Inferior parietal cortex (tissue), 1 donor: ENCODE data around the gene LRCH3.
"Not testable (repeated sequence)": the region's sequence is repeated elsewhere in the genome, so short reads cannot be mapped to it uniquely, and the experiment has no call there.

Experiments
- DNase-seq: peaks from one replicate; pipeline ENCODE4 v3.0.0-alpha.2; 2016; ENCODE audit errors: extremely low spot score

LRCH3 gene

GRCh38 chr3:197882586-197882985, 91.5 kb downstream of the LRCH3 start:
- no peak for DNase-seq

GRCh38 chr3:197883541-197883940, 92.5 kb downstream of the LRCH3 start:
- no peak for DNase-seq

GRCh38 chr3:197884330-197884729, 93.3 kb downstream of the LRCH3 start:
- DNase-seq, result not testable (repeated sequence)

GRCh38 chr3:197886052-197886451, 95.0 kb downstream of the LRCH3 start:
- DNase-seq, result not testable (repeated sequence)

- DNase-seq, result not testable (repeated sequence)
These were observed 96.5 kb downstream of the LRCH3 start for GRCh38 chr3:197887430-197888053.

- no peak for DNase-seq
These were observed 97.5 kb downstream of the LRCH3 start for GRCh38 chr3:197888511-197888910.

- no peak for DNase-seq
These were observed 98.3 kb downstream of the LRCH3 start for GRCh38 chr3:197889204-197889930.

- DNase-seq, result no peak
These were observed 99.6 kb downstream of the LRCH3 start for GRCh38 chr3:197890693-197891092.

GRCh38 chr3:197892162-197892561, 101.1 kb downstream of the LRCH3 start:
- DNase-seq, result no peak

- DNase-seq, result no peak
These were observed 105.4 kb downstream of the LRCH3 start for GRCh38 chr3:197896421-197896820.

- no peak for DNase-seq
These were observed 108.9 kb downstream of the LRCH3 start for GRCh38 chr3:197899833-197900478.

GRCh38 chr3:197901626-197902025, 110.6 kb downstream of the LRCH3 start:
- no peak for DNase-seq

GRCh38 chr3:197906023-197906849, 115.2 kb downstream of the LRCH3 start:
- DNase-seq, result peak; percentile 91

- no peak for DNase-seq
These were observed 115.8 kb downstream of the LRCH3 start for GRCh38 chr3:197906850-197907187.

- DNase-seq, result no peak
These were observed 116.1 kb downstream of the LRCH3 start for GRCh38 chr3:197907196-197907595.

GRCh38 chr3:197908550-197908949, 117.5 kb downstream of the LRCH3 start:
- DNase-seq, result not testable (repeated sequence)

GRCh38 chr3:197908957-197909701, 118.1 kb downstream of the LRCH3 start:
- no peak for DNase-seq

GRCh38 chr3:197912741-197913476, 121.9 kb downstream of the LRCH3 start:
- DNase-seq, result no peak

GRCh38 chr3:197913641-197914380, 122.8 kb downstream of the LRCH3 start:
- DNase-seq, result no peak
